ENCODE measurements around the gene VPS54. TPM values are rescaled to one million over a fixed set of nuclear protein-coding genes. Genes with fewer than 3 reads are reported as not detected.
"Not testable (repeated sequence)": the region's sequence is repeated elsewhere in the genome, so short reads cannot be mapped to it uniquely, and the experiment has no call there.

The VPS54 gene
- total RNA-seq, 1 experiment from 2014 or later, result 33.8 TPM

DNA sequence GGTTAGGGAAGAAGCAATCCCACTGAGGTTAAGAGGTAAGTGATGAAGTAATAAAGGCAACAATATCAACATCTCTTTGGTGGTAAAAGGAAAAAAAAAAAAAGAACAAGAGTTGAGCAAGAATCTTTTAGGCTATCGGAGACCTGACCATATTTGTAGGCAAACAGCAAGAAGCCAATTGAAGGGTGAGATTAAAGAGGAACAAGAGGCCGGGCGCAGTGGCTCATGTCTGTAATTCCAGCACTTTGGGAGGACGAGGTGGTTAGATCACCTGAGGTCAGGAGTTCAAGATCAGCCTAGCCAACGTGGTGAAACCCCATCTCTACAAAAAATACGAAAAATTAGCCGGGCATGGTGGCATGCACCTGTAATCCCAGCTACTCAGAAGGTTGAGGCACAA, 11.3 kb downstream of the VPS54 start:
- Histone ChIP-seq H3K9me2 (replicated peaks; ENCODE audit: insufficient read depth, low read length) (no peaks in the 10 kb centered on the region), H3K27me3 (ENCODE audit: low read length) (no peaks in the 10 kb centered on the region), H3K4me3 (ENCODE audit: low read length) (no peak overlapping the region), H3K36me3 (ENCODE audit: insufficient read depth, low read length) (no peaks in the 10 kb centered on the region), H4K20me1 (ENCODE audit: insufficient read depth, low read depth, low read length) (no peaks in the 10 kb centered on the region), H3K4me1 (ENCODE audit: low read length) (no peaks in the 10 kb centered on the region), H3K4me2 (ENCODE audit: low read depth, low read length, poor library complexity, severe bottlenecking) (no peak overlapping the region), H3K9ac (ENCODE audit: low read length) (no peak overlapping the region), H3K79me2 (ENCODE audit: low read length) (peaks cover 96% of the 10 kb centered on the region), H2AFZ (ENCODE audit: low read length) (no peak overlapping the region), H3K27ac (ENCODE audit: low read length) (no peak overlapping the region), H3K9me3 (ENCODE audit: low read length) (no peaks in the 10 kb centered on the region)
- DNase-seq, result no peak

DNA sequence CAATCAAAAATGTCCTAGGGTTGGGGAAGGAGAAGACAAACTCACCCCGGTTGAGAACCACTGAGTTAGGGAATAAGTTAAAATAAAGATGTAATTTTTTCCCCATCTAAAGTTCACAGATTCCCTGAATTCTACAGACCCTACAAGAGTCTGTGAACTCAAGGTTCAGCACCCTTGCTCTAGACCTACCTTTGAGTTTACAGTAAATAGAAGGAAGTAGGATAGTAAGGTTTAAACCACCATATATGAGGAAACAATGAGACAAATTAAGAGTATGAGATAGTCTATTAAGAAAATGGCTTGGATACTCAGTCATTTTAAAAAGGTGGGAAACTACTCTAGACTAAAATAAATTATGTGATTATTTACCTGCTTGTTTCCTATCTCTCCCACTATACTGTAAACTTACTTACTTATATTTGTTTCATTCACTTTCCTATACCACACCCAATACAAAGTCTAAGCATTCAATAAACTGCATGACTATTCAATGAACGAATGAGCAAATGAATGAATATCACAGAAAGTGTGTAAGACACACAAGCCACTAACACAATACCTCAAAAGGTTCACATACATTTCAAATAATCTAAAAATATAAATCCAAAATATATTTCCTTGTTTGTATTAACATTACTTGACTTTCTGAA, 13.4 kb downstream of the VPS54 start:
- no peak for DNase-seq
- H3K79me2 ChIP-seq (ENCODE audit: low read length), result peaks cover 96% of the 10 kb centered on the region
- no peaks in the 10 kb centered on the region for H3K27me3 ChIP-seq (ENCODE audit: low read length)
- no peaks in the 10 kb centered on the region for H4K20me1 ChIP-seq (ENCODE audit: insufficient read depth, low read depth, low read length)
- H3K9ac ChIP-seq (ENCODE audit: low read length), result no peak overlapping the region
- no peak overlapping the region for H3K4me3 ChIP-seq (ENCODE audit: low read length)
- no peak overlapping the region for H3K4me2 ChIP-seq (ENCODE audit: low read depth, low read length, poor library complexity, severe bottlenecking)
- no peaks in the 10 kb centered on the region; the same call in 1 of the 2 replicates for H3K36me3 ChIP-seq (ENCODE audit: insufficient read depth, low read length)
- no peak overlapping the region for H2AFZ ChIP-seq (ENCODE audit: low read length)
- H3K9me2 ChIP-seq (replicated peaks; ENCODE audit: insufficient read depth, low read length), result no peaks in the 10 kb centered on the region
- H3K9me3 ChIP-seq (ENCODE audit: low read length), result no peaks in the 10 kb centered on the region
- no peaks in the 10 kb centered on the region for H3K4me1 ChIP-seq (ENCODE audit: low read length)
- H3K27ac ChIP-seq (ENCODE audit: low read length), result no peak overlapping the region

DNA sequence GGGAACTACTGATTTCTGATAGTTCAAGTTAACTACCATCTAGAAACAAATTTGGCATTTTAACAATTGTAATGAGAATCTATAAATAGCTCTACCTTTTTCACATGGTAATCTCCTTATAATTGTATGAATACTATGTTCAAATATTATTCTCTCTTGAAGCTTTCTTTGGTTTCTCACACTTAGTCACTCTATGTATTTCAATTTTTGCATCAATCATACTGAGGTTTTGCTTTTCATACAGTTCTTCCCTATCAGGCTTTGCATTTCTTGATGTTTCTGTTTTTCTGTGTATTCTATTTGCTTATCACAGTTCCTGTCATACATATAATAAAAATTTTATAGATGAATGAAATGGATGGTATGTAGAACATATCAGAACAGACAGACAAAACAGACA, 16.0 kb downstream of the VPS54 start:
- Histone ChIP-seq H3K27me3 (ENCODE audit: low read length) (no peaks in the 10 kb centered on the region), H3K36me3 (ENCODE audit: insufficient read depth, low read length) (no peaks in the 10 kb centered on the region; the same call in 1 of the 2 replicates), H2AFZ (ENCODE audit: low read length) (no peak overlapping the region), H3K27ac (ENCODE audit: low read length) (no peak overlapping the region), H3K4me1 (ENCODE audit: low read length) (no peaks in the 10 kb centered on the region), H3K79me2 (ENCODE audit: low read length) (peaks cover 91% of the 10 kb centered on the region), H3K9me3 (ENCODE audit: low read length) (no peaks in the 10 kb centered on the region), H3K9ac (ENCODE audit: low read length) (no peak overlapping the region), H3K4me3 (ENCODE audit: low read length) (no peak overlapping the region), H3K9me2 (replicated peaks; ENCODE audit: insufficient read depth, low read length) (no peaks in the 10 kb centered on the region), H4K20me1 (ENCODE audit: insufficient read depth, low read depth, low read length) (no peaks in the 10 kb centered on the region), H3K4me2 (ENCODE audit: low read depth, low read length, poor library complexity, severe bottlenecking) (no peak overlapping the region)
- DNase-seq, result no peak

DNA sequence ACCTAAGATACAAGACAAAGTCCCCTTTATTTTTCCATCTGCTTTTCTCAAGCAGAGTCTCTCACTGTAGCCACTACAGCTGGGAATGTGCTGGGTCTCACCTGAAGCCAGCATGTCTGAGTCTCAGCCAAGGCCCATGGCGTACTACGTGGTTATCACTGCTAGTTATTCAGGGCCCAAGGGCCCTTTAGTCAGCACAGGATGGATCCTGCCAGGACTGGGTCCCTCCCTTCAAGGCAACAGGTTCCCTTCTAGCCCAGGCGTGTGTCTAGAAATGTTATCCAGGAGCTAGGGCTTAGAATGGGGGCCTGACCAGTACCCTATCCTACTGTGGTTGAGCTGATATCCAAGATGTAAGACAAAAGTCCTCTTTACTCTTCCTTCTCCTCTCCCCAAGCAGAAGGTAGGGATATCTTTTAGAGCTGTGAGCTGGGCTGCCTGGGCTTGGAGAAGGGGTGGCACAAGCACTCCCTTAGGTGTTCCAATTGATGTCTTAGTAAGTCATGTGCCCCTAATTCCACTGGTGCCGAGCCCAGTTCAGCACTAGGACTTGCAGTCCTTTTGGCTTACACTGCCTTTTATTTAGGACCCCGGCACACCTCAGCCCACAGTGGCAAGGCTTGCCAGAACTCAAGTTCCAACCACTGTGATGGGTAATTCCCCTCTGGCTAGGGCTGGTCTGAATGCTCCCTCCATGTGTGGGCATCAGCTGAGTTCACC, 17.7 kb downstream of the VPS54 start:
- H3K9me3 ChIP-seq (ENCODE audit: low read length), result peaks cover 3% of the 10 kb centered on the region; the same call in 1 of the 2 replicates
- DNase-seq, result no peak

DNA sequence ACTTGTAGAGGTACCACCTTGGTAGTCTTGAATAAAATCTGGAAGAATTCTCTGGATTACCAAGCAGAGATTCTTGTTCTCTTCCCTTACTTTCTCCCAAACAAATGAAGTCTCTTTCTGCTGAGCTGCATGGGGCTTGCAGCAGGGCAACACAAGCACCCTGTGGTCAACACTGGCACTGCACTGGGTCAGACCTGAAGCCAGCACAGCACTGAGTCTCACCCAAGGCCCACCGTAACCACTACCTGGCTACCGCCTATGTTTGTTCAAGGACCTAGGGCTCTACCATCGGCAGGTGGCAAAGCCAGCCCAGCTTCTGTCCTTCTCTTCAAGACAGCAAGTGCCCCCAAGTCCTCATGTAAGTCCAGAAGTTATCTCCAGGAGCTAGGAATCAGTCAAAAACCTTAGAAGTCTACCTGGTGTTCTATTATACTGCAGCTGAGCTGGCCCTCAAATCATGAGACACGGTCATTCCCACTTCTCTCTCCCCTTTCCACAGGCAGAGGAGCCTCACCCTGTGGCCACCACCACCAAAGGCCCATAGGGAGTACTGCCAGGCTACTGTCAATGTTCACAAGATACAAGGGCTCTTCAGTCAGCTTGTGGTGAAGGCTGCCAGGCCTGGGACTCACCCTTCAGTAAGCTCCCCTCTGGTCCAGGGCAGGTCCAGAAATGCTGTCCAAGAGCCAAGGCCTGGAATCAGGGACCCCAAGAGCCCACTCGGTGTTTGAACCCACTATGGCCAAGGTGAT, 18.4 kb downstream of the VPS54 start:
- Histone ChIP-seq H3K4me3 (ENCODE audit: low read length) (no peak overlapping the region), H2AFZ (ENCODE audit: low read length) (no peak overlapping the region), H3K79me2 (ENCODE audit: low read length) (peaks cover 76% of the 10 kb centered on the region), H3K36me3 (ENCODE audit: insufficient read depth, low read length) (no peaks in the 10 kb centered on the region; the same call in 1 of the 2 replicates), H3K27ac (ENCODE audit: low read length) (no peak overlapping the region), H4K20me1 (ENCODE audit: insufficient read depth, low read depth, low read length) (no peaks in the 10 kb centered on the region), H3K9me3 (ENCODE audit: low read length) (peaks cover 3% of the 10 kb centered on the region; the same call in 1 of the 2 replicates), H3K9ac (ENCODE audit: low read length) (no peak overlapping the region), H3K4me1 (ENCODE audit: low read length) (no peaks in the 10 kb centered on the region), H3K9me2 (replicated peaks; ENCODE audit: insufficient read depth, low read length) (no peaks in the 10 kb centered on the region), H3K27me3 (ENCODE audit: low read length) (no peaks in the 10 kb centered on the region), H3K4me2 (ENCODE audit: low read depth, low read length, poor library complexity, severe bottlenecking) (no peak overlapping the region)
- DNase-seq, result no peak

More for the DNA sequence above, 17.7 kb downstream of the VPS54 start:
- H4K20me1 ChIP-seq (ENCODE audit: insufficient read depth, low read depth, low read length), result no peaks in the 10 kb centered on the region
- peaks cover 83% of the 10 kb centered on the region for H3K79me2 ChIP-seq (ENCODE audit: low read length)
- no peaks in the 10 kb centered on the region for H3K9me2 ChIP-seq (replicated peaks; ENCODE audit: insufficient read depth, low read length)
- no peak overlapping the region for H2AFZ ChIP-seq (ENCODE audit: low read length)
- no peak overlapping the region for H3K27ac ChIP-seq (ENCODE audit: low read length)
- H3K4me1 ChIP-seq (ENCODE audit: low read length), result no peaks in the 10 kb centered on the region
- no peak overlapping the region for H3K9ac ChIP-seq (ENCODE audit: low read length)
- H3K36me3 ChIP-seq (ENCODE audit: insufficient read depth, low read length), result no peaks in the 10 kb centered on the region; the same call in 1 of the 2 replicates
- no peak overlapping the region for H3K4me3 ChIP-seq (ENCODE audit: low read length)
- H3K27me3 ChIP-seq (ENCODE audit: low read length), result no peaks in the 10 kb centered on the region
- no peak overlapping the region for H3K4me2 ChIP-seq (ENCODE audit: low read depth, low read length, poor library complexity, severe bottlenecking)

DNA sequence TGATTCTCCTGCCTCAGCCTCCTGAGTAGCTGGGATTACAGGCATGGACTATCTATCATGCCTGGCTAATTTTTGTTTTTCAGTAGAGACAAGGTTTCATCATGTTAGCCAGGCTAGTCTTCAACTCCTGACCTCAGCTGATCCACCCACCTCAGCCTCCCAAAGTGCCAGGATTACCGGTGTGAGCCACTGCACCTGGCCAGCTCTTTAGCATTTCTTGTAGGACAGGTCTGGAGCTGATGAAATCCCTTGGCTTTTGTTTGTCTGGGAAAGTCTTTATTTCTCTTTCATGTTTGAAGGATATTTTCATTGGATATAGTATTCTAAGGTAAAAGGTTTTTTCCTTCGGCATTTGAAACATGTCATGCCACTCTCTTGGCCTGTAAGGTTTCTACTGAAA, 20.2 kb downstream of the VPS54 start:
- DNase-seq, result no peak
- Histone ChIP-seq H4K20me1 (ENCODE audit: insufficient read depth, low read depth, low read length) (no peaks in the 10 kb centered on the region), H3K9ac (ENCODE audit: low read length) (no peak overlapping the region)

DNA sequence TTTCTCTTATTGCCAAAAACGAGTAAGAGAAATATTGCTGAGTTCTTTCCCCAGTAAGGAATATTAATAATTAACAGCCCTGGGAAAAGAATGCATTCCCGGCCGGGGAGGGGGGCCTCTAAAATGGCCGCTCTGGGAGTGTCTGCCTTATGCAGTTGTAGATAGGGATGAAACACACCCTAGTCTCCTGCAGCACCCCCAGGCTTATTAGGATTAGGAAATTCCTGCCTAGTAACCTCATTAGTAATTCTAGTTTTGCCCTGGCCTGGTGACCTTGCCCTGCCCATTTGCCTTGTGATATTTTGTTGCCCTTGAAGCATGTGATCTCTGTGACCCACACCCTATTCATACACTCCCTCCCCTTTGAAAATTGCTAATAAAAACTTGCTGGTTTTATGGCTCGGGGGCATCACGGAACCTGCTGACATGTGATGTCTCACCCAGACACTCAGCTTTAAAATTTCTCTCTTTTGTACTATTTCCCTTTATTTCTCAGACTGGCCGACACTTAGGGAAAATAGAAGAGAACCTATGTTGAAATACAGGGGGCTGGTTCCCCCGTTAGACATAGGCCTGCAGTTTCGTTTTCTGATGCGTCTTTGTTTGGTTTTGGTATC, 22.5 kb downstream of the VPS54 start:
- H3K27ac ChIP-seq (ENCODE audit: low read length); H3K4me1 ChIP-seq (ENCODE audit: low read length); H3K27me3 ChIP-seq (ENCODE audit: low read length); H3K9me2 ChIP-seq (replicated peaks; ENCODE audit: insufficient read depth, low read length); H2AFZ ChIP-seq (ENCODE audit: low read length); H3K36me3 ChIP-seq (ENCODE audit: insufficient read depth, low read length); H3K9ac ChIP-seq (ENCODE audit: low read length); H3K9me3 ChIP-seq (ENCODE audit: low read length); H3K4me3 ChIP-seq (ENCODE audit: low read length); H4K20me1 ChIP-seq (ENCODE audit: insufficient read depth, low read depth, low read length); DNase-seq; H3K4me2 ChIP-seq (ENCODE audit: low read depth, low read length, poor library complexity, severe bottlenecking): not testable (repeated sequence)
- peaks cover 62% of the 10 kb centered on the region for H3K79me2 ChIP-seq (ENCODE audit: low read length)

More for the DNA sequence above, 20.2 kb downstream of the VPS54 start:
- Histone ChIP-seq H3K4me3 (ENCODE audit: low read length) (no peak overlapping the region), H3K79me2 (ENCODE audit: low read length) (peaks cover 66% of the 10 kb centered on the region), H3K36me3 (ENCODE audit: insufficient read depth, low read length) (no peaks in the 10 kb centered on the region; the same call in 1 of the 2 replicates), H3K4me2 (ENCODE audit: low read depth, low read length, poor library complexity, severe bottlenecking) (no peak overlapping the region), H3K4me1 (ENCODE audit: low read length) (no peaks in the 10 kb centered on the region), H3K9me3 (ENCODE audit: low read length) (peaks cover 3% of the 10 kb centered on the region; the same call in 1 of the 2 replicates), H3K9me2 (replicated peaks; ENCODE audit: insufficient read depth, low read length) (no peaks in the 10 kb centered on the region), H3K27ac (ENCODE audit: low read length) (no peak overlapping the region), H2AFZ (ENCODE audit: low read length) (no peak overlapping the region), H3K27me3 (ENCODE audit: low read length) (no peaks in the 10 kb centered on the region)

Measured in Karpas-422 (cell line).